ENCODE measurements around the gene NDUFA6.
A peak's percentile ranks its signal among the peaks of the same experiment; 100 is the strongest.

Gene NDUFA6

GRCh38 chr22:42056757-42057511 is 33.6 kb downstream of the NDUFA6 start:
- H3K9me3 ChIP-seq (ENCODE audit: control extremely low read depth in 1 of 5, control insufficient read depth in 4 of 5, insufficient read depth in 2 of 5, low read depth in 1 of 5, low read length in 4 of 5), result peaks cover 0 to 18% (median 11%) of the 10 kb centered on the region in 5 experiments
- H3K27ac ChIP-seq (ENCODE audit: insufficient read depth in 1 of 2, low read depth in 1 of 2, low read length in 2 of 2, poor library complexity in 1 of 2, severe bottlenecking in 2 of 2), result no peak overlapping the region
- ChIA-PET CTCF (no interaction called here), POLR2A (interaction anchor here (0.6 kb wide), 1 partner anchor 66 kb away, joined by 3 read pairs; no protein-coding TSS in a partner anchor)
- H3K27me3 ChIP-seq (replicated peaks in 2 of 5; ENCODE audit: control insufficient read depth in 4 of 5, insufficient read depth in 5 of 5, low read length in 4 of 5), result no peaks in the 10 kb centered on the region
- H3K4me1 ChIP-seq (ENCODE audit: control extremely low read depth in 1 of 4, control insufficient read depth in 4 of 4, insufficient read depth in 4 of 4, low read length in 3 of 4), result no peaks in the 10 kb centered on the region
- no peak overlapping the region for H3K4me3 ChIP-seq (ENCODE audit: control insufficient read depth in 1 of 7, extremely low read depth in 1 of 7, insufficient read depth in 4 of 7, low read depth in 2 of 7, low read length in 6 of 7)
- H3K36me3 ChIP-seq (ENCODE audit: control insufficient read depth in 4 of 4, insufficient read depth in 4 of 4, low read length in 3 of 4), result peaks cover 5 to 36% (median 21%) of the 10 kb centered on the region in 4 experiments
- WGBS (ENCODE audit: insufficient coverage), result no CpG with 5 or more reads among the region's 1 CpG
- peak in 2 of 3 donors; percentile 13 to 26 for DNase-seq

GRCh38 chr22:42052765-42053164 is 37.8 kb downstream of the NDUFA6 start:
- no peaks in the 10 kb centered on the region for H3K4me1 ChIP-seq (ENCODE audit: control extremely low read depth in 1 of 4, control insufficient read depth in 4 of 4, insufficient read depth in 4 of 4, low read length in 3 of 4)
- H3K27me3 ChIP-seq (replicated peaks in 2 of 5; ENCODE audit: control insufficient read depth in 4 of 5, insufficient read depth in 5 of 5, low read length in 4 of 5), result no peaks in the 10 kb centered on the region
- no peak overlapping the region for H3K27ac ChIP-seq (ENCODE audit: insufficient read depth in 1 of 2, low read depth in 1 of 2, low read length in 2 of 2, poor library complexity in 1 of 2, severe bottlenecking in 2 of 2)
- DNase-seq, result no peak
- no peak overlapping the region for H3K4me3 ChIP-seq (ENCODE audit: control insufficient read depth in 1 of 7, extremely low read depth in 1 of 7, insufficient read depth in 4 of 7, low read depth in 2 of 7, low read length in 6 of 7)
- H3K9me3 ChIP-seq (ENCODE audit: control extremely low read depth in 1 of 5, control insufficient read depth in 4 of 5, insufficient read depth in 2 of 5, low read depth in 1 of 5, low read length in 4 of 5), result peaks cover 0 to 13% (median 6%) of the 10 kb centered on the region in 5 experiments
- 92% methylated on average over 2 of the region's 3 CpGs for WGBS (ENCODE audit: insufficient coverage)
- H3K36me3 ChIP-seq (ENCODE audit: control insufficient read depth in 4 of 4, insufficient read depth in 4 of 4, low read length in 3 of 4), result no peaks in the 10 kb centered on the region
- CTCF ChIA-PET, result no interaction called here
- POLR2A ChIA-PET, result no interaction called here

GRCh38 chr22:42050641-42051180 is 39.9 kb downstream of the NDUFA6 start:
- no peaks in the 10 kb centered on the region for H3K9me3 ChIP-seq (ENCODE audit: control extremely low read depth in 1 of 5, control insufficient read depth in 4 of 5, insufficient read depth in 2 of 5, low read depth in 1 of 5, low read length in 4 of 5)
- no peak overlapping the region for H3K4me3 ChIP-seq (ENCODE audit: control insufficient read depth in 1 of 7, extremely low read depth in 1 of 7, insufficient read depth in 4 of 7, low read depth in 2 of 7, low read length in 6 of 7)
- DNase-seq, result no peak
- ChIA-PET CTCF (interaction anchor here (1.4 kb wide), 1 partner anchor 15 kb away, joined by 3 read pairs; no protein-coding TSS in a partner anchor), POLR2A (no interaction called here)
- WGBS (ENCODE audit: insufficient coverage), result 100% methylated on average over 1 of the region's 2 CpGs
- no peaks in the 10 kb centered on the region for H3K4me1 ChIP-seq (ENCODE audit: control extremely low read depth in 1 of 4, control insufficient read depth in 4 of 4, insufficient read depth in 4 of 4, low read length in 3 of 4)
- H3K27ac ChIP-seq (ENCODE audit: insufficient read depth in 1 of 2, low read depth in 1 of 2, low read length in 2 of 2, poor library complexity in 1 of 2, severe bottlenecking in 2 of 2), result no peak overlapping the region
- no peaks in the 10 kb centered on the region for H3K27me3 ChIP-seq (replicated peaks in 2 of 5; ENCODE audit: control insufficient read depth in 4 of 5, insufficient read depth in 5 of 5, low read length in 4 of 5)
- no peaks in the 10 kb centered on the region for H3K36me3 ChIP-seq (ENCODE audit: control insufficient read depth in 4 of 4, insufficient read depth in 4 of 4, low read length in 3 of 4)

GRCh38 chr22:42041784-42042183 is 48.8 kb downstream of the NDUFA6 start:
- no peaks in the 10 kb centered on the region for H3K27me3 ChIP-seq (replicated peaks in 2 of 5; ENCODE audit: control insufficient read depth in 4 of 5, insufficient read depth in 5 of 5, low read length in 4 of 5)
- POLR2A ChIA-PET, result no interaction called here
- no peak for DNase-seq
- peaks cover 0 to 5% (median 0%) of the 10 kb centered on the region in 4 experiments for H3K36me3 ChIP-seq (ENCODE audit: control insufficient read depth in 4 of 4, insufficient read depth in 4 of 4, low read length in 3 of 4)
- H3K4me3 ChIP-seq (ENCODE audit: control insufficient read depth in 1 of 7, extremely low read depth in 1 of 7, insufficient read depth in 4 of 7, low read depth in 2 of 7, low read length in 6 of 7), result no peak overlapping the region
- H3K9me3 ChIP-seq (ENCODE audit: control extremely low read depth in 1 of 5, control insufficient read depth in 4 of 5, insufficient read depth in 2 of 5, low read depth in 1 of 5, low read length in 4 of 5), result peaks cover 3 to 20% (median 9%) of the 10 kb centered on the region in 5 experiments
- peaks cover 0 to 8% (median 2%) of the 10 kb centered on the region in 4 experiments for H3K4me1 ChIP-seq (ENCODE audit: control extremely low read depth in 1 of 4, control insufficient read depth in 4 of 4, insufficient read depth in 4 of 4, low read length in 3 of 4)
- CTCF ChIA-PET, result no interaction called here
- H3K27ac ChIP-seq (ENCODE audit: insufficient read depth in 1 of 2, low read depth in 1 of 2, low read length in 2 of 2, poor library complexity in 1 of 2, severe bottlenecking in 2 of 2), result no peak overlapping the region

- WGBS (ENCODE audit: insufficient coverage), result 93% methylated on average over 3 of the region's 5 CpGs
- CTCF ChIA-PET, result interaction anchor here (1.0 kb wide), 1 partner anchor 15 kb away, joined by 3 read pairs; no protein-coding TSS in a partner anchor
- H3K9me3 ChIP-seq (ENCODE audit: control extremely low read depth in 1 of 5, control insufficient read depth in 4 of 5, insufficient read depth in 2 of 5, low read depth in 1 of 5, low read length in 4 of 5), result peaks cover 3 to 20% (median 9%) of the 10 kb centered on the region in 5 experiments
- H3K27me3 ChIP-seq (replicated peaks in 2 of 5; ENCODE audit: control insufficient read depth in 4 of 5, insufficient read depth in 5 of 5, low read length in 4 of 5), result no peaks in the 10 kb centered on the region
- DNase-seq, result no peak
- no peak overlapping the region for H3K4me3 ChIP-seq (ENCODE audit: control insufficient read depth in 1 of 7, extremely low read depth in 1 of 7, insufficient read depth in 4 of 7, low read depth in 2 of 7, low read length in 6 of 7)
- peaks cover 0 to 8% (median 2%) of the 10 kb centered on the region in 4 experiments for H3K4me1 ChIP-seq (ENCODE audit: control extremely low read depth in 1 of 4, control insufficient read depth in 4 of 4, insufficient read depth in 4 of 4, low read length in 3 of 4)
- peaks cover 0 to 5% (median 0%) of the 10 kb centered on the region in 4 experiments for H3K36me3 ChIP-seq (ENCODE audit: control insufficient read depth in 4 of 4, insufficient read depth in 4 of 4, low read length in 3 of 4)
- no peak overlapping the region for H3K27ac ChIP-seq (ENCODE audit: insufficient read depth in 1 of 2, low read depth in 1 of 2, low read length in 2 of 2, poor library complexity in 1 of 2, severe bottlenecking in 2 of 2)
- POLR2A ChIA-PET, result no interaction called here
Measured at GRCh38 chr22:42039271-42039670, 51.3 kb downstream of the NDUFA6 start.
